GM18868 (cell line): ENCODE measurements around the gene GMDS.

Source experiments
- ATAC-seq: cut with Tn5 transposase; IDR thresholded peaks from one replicate; pipeline ENCODE4 v1.9.1; 2021; ENCODE audit warnings: mild to moderate bottlenecking, moderate library complexity; ENCODE audit not compliant: unreplicated experiment

The GMDS gene

DNA sequence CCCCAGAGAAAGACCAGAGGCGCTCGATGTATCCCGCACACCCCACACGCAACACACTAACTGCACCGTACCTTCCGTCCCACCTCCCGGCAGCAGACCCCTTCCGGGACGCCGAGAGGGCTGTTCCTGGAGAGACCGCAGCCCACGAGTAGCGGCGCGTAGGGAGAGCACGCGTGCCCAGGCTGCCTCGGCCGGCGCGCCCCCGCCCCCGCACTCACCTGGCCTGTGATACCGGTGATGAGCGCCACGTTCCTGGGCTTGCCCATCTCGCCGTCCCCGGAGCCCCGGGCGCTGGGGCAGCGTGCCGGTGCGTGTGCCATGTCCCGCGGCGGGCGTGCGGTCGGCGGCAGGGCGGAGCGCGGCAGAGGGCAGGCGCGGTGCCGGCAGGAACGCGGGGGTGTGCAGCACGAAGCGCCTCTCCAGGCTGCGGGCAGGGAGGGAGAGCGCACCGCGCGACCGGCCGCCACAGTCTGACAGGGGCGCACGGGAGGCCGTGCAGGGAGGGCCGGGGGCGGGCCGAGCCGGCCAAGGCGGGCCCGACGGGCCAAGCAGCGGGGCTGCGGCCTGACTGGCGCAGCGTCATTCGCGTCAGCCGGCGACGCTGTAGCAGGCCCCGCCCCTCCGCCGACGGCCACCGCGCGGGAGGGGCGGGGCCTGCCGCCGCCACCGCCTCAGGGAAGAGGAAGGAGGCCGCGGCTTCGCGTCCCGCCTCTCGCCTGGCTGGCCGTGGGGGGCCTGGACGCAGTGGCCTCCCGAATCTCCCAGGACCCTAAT, at the start of gene GMDS:
TSS of gene GMDS (minus strand) at position 503 of the 774 bp plus-strand sequence.
- peak; percentile 92 for ATAC-seq

DNA sequence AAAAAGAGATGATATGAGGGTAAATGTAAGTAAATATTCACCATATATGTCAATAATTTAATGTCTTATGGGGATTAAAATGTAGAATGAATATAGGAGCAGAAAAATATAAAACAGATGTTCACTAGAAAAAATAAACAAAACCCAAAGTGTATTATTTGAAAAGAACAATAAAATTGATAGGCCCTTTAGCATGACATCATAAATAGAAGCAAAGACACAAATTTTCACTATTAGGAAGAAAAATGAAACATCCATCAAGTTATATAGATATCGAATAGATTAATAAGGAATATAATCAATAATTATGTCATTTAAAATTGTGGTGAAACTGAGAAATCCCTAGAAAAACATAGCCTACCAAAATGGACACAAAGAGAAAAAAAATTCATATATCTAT, 40.1 kb upstream of the GMDS start:
- no peak for ATAC-seq

GRCh38 chr6:2275892-2276242, 30.5 kb upstream of the GMDS start:
- no peak for ATAC-seq

GRCh38 chr6:2274981-2275891, 29.8 kb upstream of the GMDS start:
- ATAC-seq, result no peak

GRCh38 chr6:2272696-2273095, 27.3 kb upstream of the GMDS start:
- ATAC-seq, result no peak

- ATAC-seq, result no peak
These were observed 24.6 kb upstream of the GMDS start for GRCh38 chr6:2270054-2270453.

- no peak for ATAC-seq
These were observed 21.4 kb upstream of the GMDS start for GRCh38 chr6:2266841-2267240.

- ATAC-seq, result no peak
These were observed 20.8 kb upstream of the GMDS start for GRCh38 chr6:2266031-2266795.

- no peak for ATAC-seq
These were observed 19.5 kb upstream of the GMDS start for GRCh38 chr6:2264932-2265331.

- ATAC-seq, result no peak
These were observed 18.5 kb upstream of the GMDS start for GRCh38 chr6:2263896-2264295.

DNA sequence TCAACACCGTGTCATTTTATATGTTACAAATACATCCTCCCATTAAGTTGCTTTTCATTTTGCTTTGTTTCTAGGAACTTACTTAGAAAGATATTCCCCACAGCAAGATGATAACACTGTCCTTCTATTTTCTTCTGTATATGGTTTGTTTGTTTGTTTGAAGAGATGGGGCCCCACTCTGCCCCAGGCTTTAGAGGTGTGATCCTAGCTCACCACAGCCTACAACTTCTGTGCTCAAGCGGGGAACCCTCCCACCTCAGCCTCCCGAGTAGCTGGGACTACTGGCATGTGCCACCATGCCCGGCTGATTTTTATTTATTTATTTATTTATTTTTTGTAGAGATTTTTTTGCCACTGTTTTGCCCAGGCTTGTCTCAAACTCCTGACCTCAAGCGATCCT, 14.2 kb upstream of the GMDS start:
- no peak for ATAC-seq

- ATAC-seq, result no peak
These were observed 13.6 kb upstream of the GMDS start for GRCh38 chr6:2259002-2259494.

DNA sequence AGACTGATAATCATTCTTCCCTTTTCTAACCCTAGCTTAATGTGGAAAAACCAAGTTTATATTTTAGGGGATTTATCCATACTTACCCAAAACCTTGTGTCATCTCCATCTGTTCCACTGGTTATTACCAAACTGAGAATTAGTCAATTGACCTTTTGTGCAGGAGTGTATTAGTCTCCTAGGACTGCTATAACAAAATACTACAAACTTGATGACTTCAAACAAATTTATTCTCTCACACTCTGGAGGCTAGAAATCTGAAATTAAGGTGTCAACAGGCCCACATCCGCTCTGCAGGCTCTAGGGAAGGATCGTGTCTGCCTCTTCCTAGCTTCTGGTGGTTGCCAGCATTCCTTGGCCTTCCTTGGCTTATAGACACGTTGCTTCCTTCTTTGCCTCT, 12.7 kb upstream of the GMDS start:
- no peak for ATAC-seq

- ATAC-seq, result no peak
These were observed 12.0 kb upstream of the GMDS start for GRCh38 chr6:2257363-2257762.

DNA sequence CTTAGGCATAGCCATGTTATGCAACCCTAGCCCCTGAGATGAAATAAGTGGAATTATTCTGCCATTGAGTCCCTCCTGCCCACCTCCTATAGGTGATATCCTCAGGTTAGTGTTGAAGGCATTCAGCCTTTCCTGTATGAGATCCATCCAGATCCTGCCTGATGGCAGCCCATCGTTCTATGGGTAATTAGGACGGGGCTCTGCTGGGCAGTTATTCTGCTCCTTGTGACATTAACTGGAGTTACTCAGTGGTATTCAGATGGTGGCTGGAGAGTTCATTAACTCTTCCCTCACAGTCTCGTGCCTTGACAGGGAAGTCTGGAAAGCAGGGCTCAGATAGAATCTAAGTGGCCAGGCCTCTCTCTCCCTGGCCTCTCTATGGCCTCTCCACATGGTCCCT, 9.3 kb upstream of the GMDS start:
- no peak for ATAC-seq

DNA sequence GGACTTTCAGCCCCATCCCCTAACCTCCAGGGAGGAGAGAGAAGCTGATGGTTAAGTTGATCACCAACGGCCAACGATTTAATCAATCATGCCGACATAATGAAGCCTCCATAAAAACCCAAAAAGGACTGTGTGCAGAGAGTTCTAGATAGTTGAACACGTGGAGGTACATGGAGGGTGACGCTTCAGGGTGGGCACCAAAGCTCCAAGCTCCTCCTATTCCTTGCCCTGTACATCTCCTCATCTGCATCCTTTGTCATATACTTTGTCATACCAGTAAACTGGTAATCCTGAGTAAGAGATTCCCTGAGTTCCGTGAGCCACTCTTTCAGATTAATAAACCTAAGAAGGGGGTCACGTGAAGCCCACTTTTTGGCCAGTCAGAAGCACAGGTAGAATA, 3.7 kb upstream of the GMDS start:
- ATAC-seq, result no peak

DNA sequence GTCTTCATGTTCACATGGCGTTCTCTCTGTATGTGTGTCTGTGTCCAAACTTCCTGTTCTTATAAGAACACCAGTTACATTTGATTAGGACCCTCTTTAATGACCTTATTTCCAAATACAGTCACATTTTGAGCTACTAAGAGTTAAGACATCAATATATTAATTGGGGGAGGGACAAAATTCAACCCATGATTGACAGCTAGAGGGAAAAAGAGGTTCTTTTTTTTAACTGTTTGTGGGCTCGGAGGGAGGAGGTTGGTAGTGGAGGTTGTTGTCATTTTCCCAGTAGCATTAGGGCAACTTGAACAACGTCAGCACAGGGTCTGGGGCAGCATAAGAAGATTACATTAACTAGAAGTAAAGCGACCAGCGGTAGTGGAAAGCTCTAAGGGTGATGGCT, 2.3 kb upstream of the GMDS start:
- no peak for ATAC-seq

- no peak for ATAC-seq
These were observed 765 bp upstream of the GMDS start for GRCh38 chr6:2245877-2246863.

- ATAC-seq, result no peak
These were observed 923 bp downstream of the GMDS start for GRCh38 chr6:2244261-2245102.
